Measurements from ENCODE around the gene NFATC2. TPM values are rescaled to one million over a fixed set of nuclear protein-coding genes. Genes with fewer than 3 reads are reported as not detected.

NFATC2 gene
- total and polyA plus RNA-seq, 9 donors, result 2.2 to 9.4 (median 5.1) TPM

DNA sequence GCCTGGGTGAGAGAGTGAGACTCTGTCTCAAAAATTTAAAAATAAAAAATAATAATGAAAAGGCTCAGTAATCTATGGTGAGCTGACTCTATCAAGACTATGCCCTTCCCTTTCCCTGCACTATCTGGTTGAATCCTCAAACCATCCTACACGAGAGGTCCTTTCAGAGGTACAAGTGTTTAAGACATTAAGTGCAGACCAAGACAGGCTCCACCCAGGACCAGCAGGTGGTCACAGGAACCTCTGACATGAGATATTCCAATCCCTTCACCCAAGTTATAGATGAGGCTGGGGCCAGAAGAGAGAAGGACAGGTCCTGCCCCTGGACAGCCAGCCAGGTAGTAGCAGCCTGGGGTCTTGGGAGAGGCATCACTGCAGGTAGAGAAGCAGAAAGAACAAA, 182.6 kb downstream of the NFATC2 start:
- intact Hi-C loops (cut with DNase I), result no loop called here
- Histone ChIP-seq H3K4me3 (no peak overlapping the region), H3K27me3 (no peaks in the 10 kb centered on the region), H3K9me3 (peaks cover 0 to 5% of the 10 kb centered on the region in 2 donors), H3K4me1 (ENCODE audit: insufficient read depth) (peaks cover 3% of the 10 kb centered on the region), H3K27ac (no peak overlapping the region), H3K36me3 (no peaks in the 10 kb centered on the region)
- WGBS, 3 donors, result 52 to 65% (median 64%) methylated on average over 1 of the region's 1 CpG
- TF ChIP-seq EP300 (IDR thresholded peaks at IDR 0.05) (no peak), POLR2A (IDR thresholded peaks at IDR 0.05) (no peak)
- TF ChIP-seq, protein P1, sequence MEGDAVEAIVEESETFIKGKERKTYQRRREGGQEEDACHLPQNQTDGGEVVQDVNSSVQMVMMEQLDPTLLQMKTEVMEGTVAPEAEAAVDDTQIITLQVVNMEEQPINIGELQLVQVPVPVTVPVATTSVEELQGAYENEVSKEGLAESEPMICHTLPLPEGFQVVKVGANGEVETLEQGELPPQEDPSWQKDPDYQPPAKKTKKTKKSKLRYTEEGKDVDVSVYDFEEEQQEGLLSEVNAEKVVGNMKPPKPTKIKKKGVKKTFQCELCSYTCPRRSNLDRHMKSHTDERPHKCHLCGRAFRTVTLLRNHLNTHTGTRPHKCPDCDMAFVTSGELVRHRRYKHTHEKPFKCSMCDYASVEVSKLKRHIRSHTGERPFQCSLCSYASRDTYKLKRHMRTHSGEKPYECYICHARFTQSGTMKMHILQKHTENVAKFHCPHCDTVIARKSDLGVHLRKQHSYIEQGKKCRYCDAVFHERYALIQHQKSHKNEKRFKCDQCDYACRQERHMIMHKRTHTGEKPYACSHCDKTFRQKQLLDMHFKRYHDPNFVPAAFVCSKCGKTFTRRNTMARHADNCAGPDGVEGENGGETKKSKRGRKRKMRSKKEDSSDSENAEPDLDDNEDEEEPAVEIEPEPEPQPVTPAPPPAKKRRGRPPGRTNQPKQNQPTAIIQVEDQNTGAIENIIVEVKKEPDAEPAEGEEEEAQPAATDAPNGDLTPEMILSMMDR (IDR thresholded peaks at IDR 0.05), result no peak
- DNase-seq, result no peak

DNA sequence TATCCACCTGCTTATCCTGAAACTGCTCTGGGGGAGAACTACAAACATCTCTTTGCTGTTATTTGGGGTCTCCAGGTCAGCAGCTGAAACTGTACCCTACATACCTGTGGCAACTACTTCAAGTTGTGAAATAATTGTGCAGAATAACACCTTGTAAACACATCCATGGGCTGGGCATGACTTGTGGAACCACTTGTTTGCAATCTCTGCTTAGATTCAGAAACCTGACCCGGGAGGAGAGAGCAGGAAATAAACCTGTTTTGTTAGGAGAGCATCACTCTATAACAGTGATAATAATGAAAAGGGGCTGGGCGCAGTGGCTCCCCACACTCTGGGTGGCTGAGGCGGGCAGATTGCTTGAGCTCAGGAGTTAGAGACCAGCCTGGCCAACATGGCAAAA, 183.1 kb downstream of the NFATC2 start:
- WGBS, 3 donors, result 82 to 88% (median 83%) methylated on average over 3 of the region's 3 CpGs
- no peak for TF ChIP-seq EP300 (IDR thresholded peaks at IDR 0.05)
- no peak for TF ChIP-seq POLR2A (IDR thresholded peaks at IDR 0.05)
- TF ChIP-seq, protein P1 (IDR thresholded peaks at IDR 0.05), result no peak
- Histone ChIP-seq H3K9me3 (peaks cover 0 to 5% of the 10 kb centered on the region in 2 donors), H3K4me3 (no peak overlapping the region), H3K36me3 (no peaks in the 10 kb centered on the region), H3K27ac (no peak overlapping the region), H3K27me3 (no peaks in the 10 kb centered on the region), H3K4me1 (ENCODE audit: insufficient read depth) (peaks cover 3% of the 10 kb centered on the region)
- intact Hi-C loops (cut with DNase I), result no loop called here
- no peak for DNase-seq

DNA sequence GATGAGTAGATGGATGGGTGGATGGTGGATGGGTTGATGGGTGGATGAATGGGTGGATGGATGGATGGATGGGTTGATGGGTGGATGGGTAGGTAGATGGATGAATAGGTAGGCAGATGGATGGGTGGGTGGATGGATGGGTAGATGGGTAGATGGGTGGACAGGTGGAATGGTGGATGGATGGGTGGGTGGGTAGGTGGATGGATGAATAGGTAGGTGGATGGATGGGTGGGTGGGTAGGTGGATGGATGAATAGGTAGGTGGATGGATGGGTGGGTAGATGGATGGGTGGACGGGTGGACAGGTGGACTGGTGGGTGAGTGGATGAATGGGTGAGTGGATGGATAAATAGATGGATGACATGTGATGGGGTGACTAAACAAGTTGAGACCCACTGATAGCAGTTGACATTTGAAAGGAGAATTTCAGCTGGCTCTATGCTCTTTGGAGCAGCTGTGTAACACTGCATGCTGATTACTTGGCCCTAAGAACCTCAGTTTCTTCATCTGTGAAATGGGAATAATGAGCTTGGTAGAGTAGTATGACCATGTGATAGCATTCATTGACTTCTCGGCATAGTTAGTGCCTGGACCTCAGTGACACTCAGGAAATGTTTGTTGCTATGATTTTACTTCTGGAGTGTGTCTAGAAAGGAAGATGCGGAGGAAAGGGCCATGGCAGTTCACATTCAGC, 184.3 kb downstream of the NFATC2 start:
- Histone ChIP-seq H3K27ac (no peak overlapping the region), H3K4me3 (no peak overlapping the region), H3K27me3 (no peaks in the 10 kb centered on the region), H3K36me3 (no peaks in the 10 kb centered on the region), H3K9me3 (peaks cover 0 to 3% of the 10 kb centered on the region in 2 donors), H3K4me1 (ENCODE audit: insufficient read depth) (peaks cover 3% of the 10 kb centered on the region)
- intact Hi-C loops (cut with DNase I), result no loop called here
- no peak for TF ChIP-seq EP300 (IDR thresholded peaks at IDR 0.05)
- TF ChIP-seq, protein P1 (IDR thresholded peaks at IDR 0.05), result no peak
- no peak for TF ChIP-seq POLR2A (IDR thresholded peaks at IDR 0.05)
- no peak for DNase-seq
- 82 to 93% (median 84%) methylated on average over 3 of the region's 3 CpGs for WGBS, 3 donors

DNA sequence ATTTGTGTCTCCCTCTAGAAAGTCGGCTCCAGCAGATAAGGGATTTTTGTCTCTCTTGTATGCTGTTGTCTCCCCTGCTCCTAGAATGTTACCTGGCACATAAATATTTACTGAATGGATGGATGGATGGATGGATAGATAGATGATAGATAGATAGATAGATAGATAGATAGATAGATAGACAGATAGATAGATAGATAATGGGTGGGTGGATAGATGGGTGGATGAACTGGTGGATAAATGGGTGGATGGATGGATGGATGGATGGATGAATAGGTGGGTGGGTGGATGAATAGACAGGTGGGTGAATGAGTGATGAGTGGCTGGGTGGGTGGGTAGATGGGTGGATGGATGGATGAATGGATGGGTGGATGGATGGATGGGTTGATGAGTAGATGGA, 185.0 kb downstream of the NFATC2 start:
- Histone ChIP-seq H3K36me3 (no peaks in the 10 kb centered on the region), H3K27me3 (no peaks in the 10 kb centered on the region), H3K9me3 (no peaks in the 10 kb centered on the region), H3K4me1 (ENCODE audit: insufficient read depth) (peaks cover 3% of the 10 kb centered on the region), H3K4me3 (no peak overlapping the region), H3K27ac (no peak overlapping the region)
- no peak for DNase-seq
- TF ChIP-seq POLR2A (IDR thresholded peaks at IDR 0.05) (no peak), EP300 (IDR thresholded peaks at IDR 0.05) (no peak)
- TF ChIP-seq, protein P1 (IDR thresholded peaks at IDR 0.05), result no peak
- WGBS, 3 donors, result 55 to 81% (median 72%) methylated on average over 1 of the region's 1 CpG
- intact Hi-C loops (cut with DNase I), result no loop called here
